Lower lobe of right lung (tissue), 2 donors: ENCODE results near the gene ADAMTS8. TPM values are rescaled to one million over a fixed set of nuclear protein-coding genes. Genes with fewer than 3 reads are reported as not detected.
A peak's percentile ranks its signal among the peaks of the same experiment; 100 is the strongest.

Experiments used
- ATAC-seq, 2 donors: fragments of 200-7000 bp; cut with Tn5 transposase; one replicate each; pipeline ENCODE4 v1.9.1; 2020 to 2022; ENCODE audit warnings: mild to moderate bottlenecking in 2 of 2, moderate library complexity in 2 of 2
- DNase-seq: peaks from one replicate; pipeline ENCODE4 v3.0.0-alpha.2; 2020
- H3K27ac ChIP-seq: fragments of 200-600 bp; one replicate; pipeline ENCODE4 v1.8.0; 2022
- H3K27me3 ChIP-seq: fragments of 200-600 bp; one replicate; pipeline ENCODE4 v1.8.0; 2022; ENCODE audit warnings: low read depth
- H3K36me3 ChIP-seq: fragments of 200-600 bp; one replicate; pipeline ENCODE4 v1.8.0; 2022; ENCODE audit warnings: mild to moderate bottlenecking
- H3K4me1 ChIP-seq: fragments of 200-600 bp; one replicate; pipeline ENCODE4 v1.8.0; 2022
- H3K4me3 ChIP-seq: fragments of 200-600 bp; one replicate; pipeline ENCODE4 v1.8.0; 2022; ENCODE audit warnings: mild to moderate bottlenecking
- H3K9me3 ChIP-seq: fragments of 200-600 bp; one replicate; pipeline ENCODE4 v1.8.0; 2022
- intact Hi-C: fragments of 100-400 bp; cut with DNase I; formaldehyde crosslinking; loops from one replicate; pipeline ENCODE4 v1.11.0; 2022
- total RNA-seq: library from RNA; stranded (reverse); fragmentation: NEBNext Ultra II Directional; extraction: Animal tissue kit (Norgen Biotek cat#: 25700); gene quantifications from one replicate; pipeline ENCODE4 v1.2.1, GENCODE V29; 2021
- TF ChIP-seq, protein P1 (sequence below): fragments of 200-600 bp; IDR thresholded peaks from one replicate; pipeline ENCODE4 v1.8.0; 2022; ENCODE audit warnings: antibody characterized with exemption, mild to moderate bottlenecking
- donor health status: DM: no; HTN: yes; CAD: no; lungs with severe emphysema.

The ADAMTS8 gene
- total RNA-seq, 1 donor from 2014 or later: 23.0 TPM

DNA sequence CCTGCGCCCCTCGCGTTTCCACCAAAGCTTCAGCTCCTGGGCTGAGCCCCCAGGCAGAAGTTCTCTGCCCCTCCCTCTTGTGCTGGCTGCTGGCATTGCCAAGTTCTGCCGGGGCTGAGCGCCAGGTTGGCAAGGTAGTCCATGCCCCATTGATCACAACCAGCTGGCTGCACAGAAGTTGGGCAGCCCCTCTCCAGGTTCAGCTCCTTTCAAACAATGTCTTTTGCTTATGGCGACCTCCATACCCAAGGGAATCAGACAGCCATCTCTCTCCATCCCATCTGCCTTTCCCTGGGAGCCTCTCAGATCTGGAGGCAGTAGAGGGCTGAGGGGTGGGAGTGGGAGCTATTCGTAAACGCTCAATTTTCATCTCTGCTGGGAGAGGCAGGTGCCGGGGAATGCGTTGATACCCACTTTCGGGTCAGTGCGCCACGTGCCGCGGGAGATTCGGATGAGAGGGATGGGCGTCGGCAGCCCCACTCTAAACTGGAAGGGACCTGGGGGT lies 1.5 kb downstream of the ADAMTS8 start:
- peaks cover 8% of the 10 kb centered on the region for H3K4me1 ChIP-seq
- peak overlapping the region; percentile 75 for H3K27ac ChIP-seq
- TF ChIP-seq, protein P1, sequence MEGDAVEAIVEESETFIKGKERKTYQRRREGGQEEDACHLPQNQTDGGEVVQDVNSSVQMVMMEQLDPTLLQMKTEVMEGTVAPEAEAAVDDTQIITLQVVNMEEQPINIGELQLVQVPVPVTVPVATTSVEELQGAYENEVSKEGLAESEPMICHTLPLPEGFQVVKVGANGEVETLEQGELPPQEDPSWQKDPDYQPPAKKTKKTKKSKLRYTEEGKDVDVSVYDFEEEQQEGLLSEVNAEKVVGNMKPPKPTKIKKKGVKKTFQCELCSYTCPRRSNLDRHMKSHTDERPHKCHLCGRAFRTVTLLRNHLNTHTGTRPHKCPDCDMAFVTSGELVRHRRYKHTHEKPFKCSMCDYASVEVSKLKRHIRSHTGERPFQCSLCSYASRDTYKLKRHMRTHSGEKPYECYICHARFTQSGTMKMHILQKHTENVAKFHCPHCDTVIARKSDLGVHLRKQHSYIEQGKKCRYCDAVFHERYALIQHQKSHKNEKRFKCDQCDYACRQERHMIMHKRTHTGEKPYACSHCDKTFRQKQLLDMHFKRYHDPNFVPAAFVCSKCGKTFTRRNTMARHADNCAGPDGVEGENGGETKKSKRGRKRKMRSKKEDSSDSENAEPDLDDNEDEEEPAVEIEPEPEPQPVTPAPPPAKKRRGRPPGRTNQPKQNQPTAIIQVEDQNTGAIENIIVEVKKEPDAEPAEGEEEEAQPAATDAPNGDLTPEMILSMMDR: no peak
- no peaks in the 10 kb centered on the region for H3K9me3 ChIP-seq
- intact Hi-C loops: no loop called here
- no peaks in the 10 kb centered on the region for H3K36me3 ChIP-seq
- peak overlapping the region; percentile 54 for H3K4me3 ChIP-seq
- no peak for ATAC-seq
- no peak for DNase-seq
- peaks cover 67% of the 10 kb centered on the region for H3K27me3 ChIP-seq

DNA sequence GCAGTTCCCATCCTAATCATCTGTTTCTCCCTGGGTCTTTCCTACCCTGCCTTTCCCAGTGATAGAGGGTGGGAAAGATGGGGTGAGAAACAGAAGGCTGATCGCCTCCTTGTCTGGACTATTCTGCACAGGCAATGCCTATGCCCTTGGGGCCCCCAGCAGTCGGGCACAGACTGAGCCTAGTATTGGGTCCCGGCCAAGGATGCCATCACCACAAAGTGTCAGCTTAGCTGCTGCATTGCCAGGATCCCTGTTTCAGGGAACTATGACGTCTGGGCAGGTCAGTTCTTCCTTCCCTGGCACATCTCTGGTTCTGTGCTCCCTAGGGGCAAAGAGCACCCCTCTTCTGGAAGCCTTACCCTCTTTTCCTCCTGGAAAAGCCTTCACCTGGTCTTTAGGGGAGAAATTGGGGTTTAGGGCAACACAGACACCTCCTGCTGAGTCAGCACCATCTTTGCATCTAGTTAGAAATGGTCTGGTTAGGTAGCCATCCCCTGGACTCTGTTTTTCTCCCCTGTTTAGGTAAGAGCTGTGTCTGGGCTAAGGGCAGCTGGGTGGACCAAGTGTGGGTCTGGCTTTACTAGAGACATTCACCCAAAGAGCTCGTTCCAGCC lies 2.1 kb downstream of the ADAMTS8 start:
- intact Hi-C loops: no loop called here
- ATAC-seq (no peak), DNase-seq (no peak)
- H3K9me3 ChIP-seq: no peaks in the 10 kb centered on the region
- peaks cover 10% of the 10 kb centered on the region for H3K4me1 ChIP-seq
- peak overlapping the region; percentile 75 for H3K27ac ChIP-seq
- no peaks in the 10 kb centered on the region for H3K36me3 ChIP-seq
- peaks cover 62% of the 10 kb centered on the region for H3K27me3 ChIP-seq
- peak overlapping the region; percentile 54 for H3K4me3 ChIP-seq
- TF ChIP-seq, protein P1: no peak

GRCh38 chr11:130425156-130425555 lies 3.3 kb downstream of the ADAMTS8 start:
- no peaks in the 10 kb centered on the region for H3K36me3 ChIP-seq
- peaks cover 59% of the 10 kb centered on the region for H3K27me3 ChIP-seq
- no peak for DNase-seq
- ATAC-seq: no peak
- H3K27ac ChIP-seq: no peak overlapping the region
- TF ChIP-seq, protein P1: no peak
- H3K9me3 ChIP-seq: no peaks in the 10 kb centered on the region
- H3K4me3 ChIP-seq: no peak overlapping the region
- peaks cover 21% of the 10 kb centered on the region for H3K4me1 ChIP-seq
- intact Hi-C loops: no loop called here

- no peak for DNase-seq
- Histone ChIP-seq H3K4me3 (no peak overlapping the region), H3K9me3 (no peaks in the 10 kb centered on the region), H3K27me3 (peaks cover 54% of the 10 kb centered on the region), H3K36me3 (no peaks in the 10 kb centered on the region), H3K4me1 (peaks cover 24% of the 10 kb centered on the region), H3K27ac (no peak overlapping the region)
- intact Hi-C loops: no loop called here
- TF ChIP-seq, protein P1: no peak
- no peak for ATAC-seq
These were observed 3.7 kb downstream of the ADAMTS8 start for GRCh38 chr11:130424613-130425140.

GRCh38 chr11:130423541-130424142 lies 4.8 kb downstream of the ADAMTS8 start:
- TF ChIP-seq, protein P1: no peak
- Histone ChIP-seq H3K4me3 (no peak overlapping the region), H3K27me3 (peaks cover 44% of the 10 kb centered on the region), H3K27ac (no peak overlapping the region), H3K36me3 (no peaks in the 10 kb centered on the region), H3K9me3 (no peaks in the 10 kb centered on the region), H3K4me1 (peaks cover 33% of the 10 kb centered on the region)
- ATAC-seq: no peak
- intact Hi-C loops: no loop called here
- no peak for DNase-seq
